Panc1 (cell line): ENCODE data around the gene COX8A.

Experiments
- POLR2AphosphoS5 ChIP-seq: IDR thresholded peaks from 2 replicates; pipeline ENCODE4 v1.6.1; 2012; ENCODE audit warnings: mild to moderate bottlenecking, low read depth, low read length, moderate library complexity
- TF ChIP-seq, protein P1 (sequence below): fragments of 450-650 bp; IDR thresholded peaks from 2 replicates; pipeline ENCODE4 v1.5.1; 2017; ENCODE audit warnings: mild to moderate bottlenecking
- TF ChIP-seq, protein P2 (sequence below), 2 experiments: IDR thresholded peaks; 2 replicates each; pipeline ENCODE4 v1.6.1; 2011 to 2012; ENCODE audit warnings: low read depth in 2 of 2, control low read depth in 1 of 2, low read length in 1 of 2, mild to moderate bottlenecking in 1 of 2, moderate library complexity in 1 of 2; ENCODE audit not compliant: insufficient read depth in 1 of 2

GRCh38 chr11:64013141-64013896 lies 38.9 kb downstream of the COX8A start:
- TF ChIP-seq, protein P1, sequence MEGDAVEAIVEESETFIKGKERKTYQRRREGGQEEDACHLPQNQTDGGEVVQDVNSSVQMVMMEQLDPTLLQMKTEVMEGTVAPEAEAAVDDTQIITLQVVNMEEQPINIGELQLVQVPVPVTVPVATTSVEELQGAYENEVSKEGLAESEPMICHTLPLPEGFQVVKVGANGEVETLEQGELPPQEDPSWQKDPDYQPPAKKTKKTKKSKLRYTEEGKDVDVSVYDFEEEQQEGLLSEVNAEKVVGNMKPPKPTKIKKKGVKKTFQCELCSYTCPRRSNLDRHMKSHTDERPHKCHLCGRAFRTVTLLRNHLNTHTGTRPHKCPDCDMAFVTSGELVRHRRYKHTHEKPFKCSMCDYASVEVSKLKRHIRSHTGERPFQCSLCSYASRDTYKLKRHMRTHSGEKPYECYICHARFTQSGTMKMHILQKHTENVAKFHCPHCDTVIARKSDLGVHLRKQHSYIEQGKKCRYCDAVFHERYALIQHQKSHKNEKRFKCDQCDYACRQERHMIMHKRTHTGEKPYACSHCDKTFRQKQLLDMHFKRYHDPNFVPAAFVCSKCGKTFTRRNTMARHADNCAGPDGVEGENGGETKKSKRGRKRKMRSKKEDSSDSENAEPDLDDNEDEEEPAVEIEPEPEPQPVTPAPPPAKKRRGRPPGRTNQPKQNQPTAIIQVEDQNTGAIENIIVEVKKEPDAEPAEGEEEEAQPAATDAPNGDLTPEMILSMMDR: no peak
- TF ChIP-seq POLR2AphosphoS5: no peak
- TF ChIP-seq, protein P2, sequence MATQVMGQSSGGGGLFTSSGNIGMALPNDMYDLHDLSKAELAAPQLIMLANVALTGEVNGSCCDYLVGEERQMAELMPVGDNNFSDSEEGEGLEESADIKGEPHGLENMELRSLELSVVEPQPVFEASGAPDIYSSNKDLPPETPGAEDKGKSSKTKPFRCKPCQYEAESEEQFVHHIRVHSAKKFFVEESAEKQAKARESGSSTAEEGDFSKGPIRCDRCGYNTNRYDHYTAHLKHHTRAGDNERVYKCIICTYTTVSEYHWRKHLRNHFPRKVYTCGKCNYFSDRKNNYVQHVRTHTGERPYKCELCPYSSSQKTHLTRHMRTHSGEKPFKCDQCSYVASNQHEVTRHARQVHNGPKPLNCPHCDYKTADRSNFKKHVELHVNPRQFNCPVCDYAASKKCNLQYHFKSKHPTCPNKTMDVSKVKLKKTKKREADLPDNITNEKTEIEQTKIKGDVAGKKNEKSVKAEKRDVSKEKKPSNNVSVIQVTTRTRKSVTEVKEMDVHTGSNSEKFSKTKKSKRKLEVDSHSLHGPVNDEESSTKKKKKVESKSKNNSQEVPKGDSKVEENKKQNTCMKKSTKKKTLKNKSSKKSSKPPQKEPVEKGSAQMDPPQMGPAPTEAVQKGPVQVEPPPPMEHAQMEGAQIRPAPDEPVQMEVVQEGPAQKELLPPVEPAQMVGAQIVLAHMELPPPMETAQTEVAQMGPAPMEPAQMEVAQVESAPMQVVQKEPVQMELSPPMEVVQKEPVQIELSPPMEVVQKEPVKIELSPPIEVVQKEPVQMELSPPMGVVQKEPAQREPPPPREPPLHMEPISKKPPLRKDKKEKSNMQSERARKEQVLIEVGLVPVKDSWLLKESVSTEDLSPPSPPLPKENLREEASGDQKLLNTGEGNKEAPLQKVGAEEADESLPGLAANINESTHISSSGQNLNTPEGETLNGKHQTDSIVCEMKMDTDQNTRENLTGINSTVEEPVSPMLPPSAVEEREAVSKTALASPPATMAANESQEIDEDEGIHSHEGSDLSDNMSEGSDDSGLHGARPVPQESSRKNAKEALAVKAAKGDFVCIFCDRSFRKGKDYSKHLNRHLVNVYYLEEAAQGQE (IDR thresholded peaks at IDR 0.05; ENCODE audit: insufficient read depth in 1 of 2, low read depth in 2 of 2, low read length in 1 of 2): no peak
